Stimulated activated CD4-positive, alpha-beta T cell treated with anti-CD3 and anti-CD28 coated beads, Interleukin-1b, Interleukin-23, amount 100 ng/mL, for 24 hours (primary cell): ENCODE results near the gene LAMA2.

Source experiments
- DNase-seq, 4 experiments: peaks; one replicate each; pipeline ENCODE4 v3.0.0-alpha.2; 2020; ENCODE audit warnings: low read depth in 4 of 4, low spot score in 1 of 4

The LAMA2 gene

DNA sequence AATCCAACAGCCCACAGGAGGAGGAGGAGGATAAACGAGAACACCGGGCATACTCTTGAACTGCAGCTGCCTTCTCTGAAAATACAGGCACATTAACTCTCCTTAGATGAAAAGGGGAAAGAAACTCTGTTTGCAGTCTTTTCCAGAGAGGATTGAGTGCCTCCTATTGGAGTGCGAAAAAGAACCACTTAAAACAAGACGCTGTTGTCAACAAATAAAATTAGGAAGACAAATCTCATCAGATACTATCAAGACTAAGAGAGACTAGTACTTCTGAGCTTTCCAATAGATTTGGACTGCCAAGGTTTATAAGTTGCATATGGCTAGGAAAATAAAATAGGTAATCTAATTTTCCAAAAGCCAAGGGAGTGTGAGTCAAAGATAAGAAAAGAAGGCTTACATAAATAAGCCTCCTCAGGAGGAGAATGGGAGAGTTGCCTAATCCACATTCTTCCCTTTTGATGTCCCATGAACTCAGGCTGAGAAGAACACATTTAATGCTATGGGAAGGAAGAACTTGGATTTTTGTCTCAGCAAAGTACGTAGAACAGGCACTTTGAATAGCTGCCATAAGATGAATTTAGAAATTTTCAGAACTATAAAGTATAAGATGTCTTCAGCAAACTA is 672.4 kb downstream of the LAMA2 start:
- DNase-seq, result no peak

DNA sequence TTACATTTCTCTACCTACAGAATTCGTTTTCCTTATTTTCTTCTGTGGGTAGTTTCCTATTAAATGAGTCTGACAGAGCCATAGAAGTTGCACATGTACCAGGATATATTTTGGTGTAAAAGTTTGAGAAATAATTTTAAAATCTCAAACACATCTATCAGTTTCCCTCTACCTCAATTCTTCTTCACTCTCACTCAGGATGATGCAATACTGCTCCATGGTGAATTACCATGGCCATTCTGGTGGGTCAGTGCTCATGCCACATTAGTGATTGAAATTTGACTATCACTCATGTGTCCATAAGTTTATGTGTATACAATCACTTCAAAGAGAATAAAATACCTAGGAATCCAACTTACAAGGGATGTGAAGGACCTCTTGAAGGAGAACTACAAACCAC is 675.3 kb downstream of the LAMA2 start:
- no peak for DNase-seq

DNA sequence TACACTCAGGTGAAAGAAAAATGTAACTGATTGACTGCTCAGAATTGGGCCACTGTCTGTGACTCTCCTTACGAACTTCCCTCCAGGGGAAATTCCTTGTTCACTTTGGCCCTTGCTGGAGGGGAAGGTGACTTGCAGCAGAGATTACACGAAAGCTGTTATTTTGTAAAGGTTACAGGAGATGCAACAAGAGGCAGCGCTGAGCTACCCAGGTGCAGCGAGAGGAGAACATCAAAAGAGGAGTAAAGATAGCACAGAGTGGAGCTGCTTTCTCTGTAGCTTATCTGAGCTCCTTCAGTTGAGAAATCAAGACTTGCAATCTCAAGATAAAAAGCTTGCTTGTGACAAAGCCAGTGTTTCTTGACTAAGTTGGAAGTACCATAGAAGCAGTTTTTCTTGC is 682.4 kb downstream of the LAMA2 start:
- DNase-seq, result no peak

DNA sequence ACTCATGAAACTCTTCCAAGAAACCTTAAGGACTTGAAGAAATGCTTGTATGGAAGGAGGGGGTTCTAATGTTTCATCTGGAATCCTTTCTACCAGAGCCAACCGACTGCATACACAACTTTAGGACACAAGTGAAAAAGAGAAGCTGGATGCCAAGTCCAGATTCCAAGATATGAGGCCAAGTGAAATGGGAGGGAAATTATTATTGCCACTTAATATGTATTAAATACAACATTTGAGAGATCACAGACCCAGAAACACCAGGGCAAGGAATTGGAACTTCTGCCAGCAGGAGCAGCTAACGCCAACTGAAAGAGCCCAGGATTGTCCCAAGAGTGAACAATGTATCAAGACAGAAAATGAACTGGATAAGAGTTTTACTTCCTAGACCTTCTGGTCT is 682.9 kb downstream of the LAMA2 start:
- no peak for DNase-seq
